ENCODE measurements around the gene MYNN. TPM values are rescaled to one million over a fixed set of nuclear protein-coding genes. Genes with fewer than 3 reads are reported as not detected.
A peak's percentile ranks its signal among the peaks of the same experiment; 100 is the strongest.
"Not testable (repeated sequence)": the region's sequence is repeated elsewhere in the genome, so short reads cannot be mapped to it uniquely, and the experiment has no call there.

The MYNN gene
- total RNA-seq (10 to 100 TPM; 11.3 to 11.6 TPM), polyA plus RNA-seq (1 to 10 TPM; 4.2 to 6.9 TPM)

DNA sequence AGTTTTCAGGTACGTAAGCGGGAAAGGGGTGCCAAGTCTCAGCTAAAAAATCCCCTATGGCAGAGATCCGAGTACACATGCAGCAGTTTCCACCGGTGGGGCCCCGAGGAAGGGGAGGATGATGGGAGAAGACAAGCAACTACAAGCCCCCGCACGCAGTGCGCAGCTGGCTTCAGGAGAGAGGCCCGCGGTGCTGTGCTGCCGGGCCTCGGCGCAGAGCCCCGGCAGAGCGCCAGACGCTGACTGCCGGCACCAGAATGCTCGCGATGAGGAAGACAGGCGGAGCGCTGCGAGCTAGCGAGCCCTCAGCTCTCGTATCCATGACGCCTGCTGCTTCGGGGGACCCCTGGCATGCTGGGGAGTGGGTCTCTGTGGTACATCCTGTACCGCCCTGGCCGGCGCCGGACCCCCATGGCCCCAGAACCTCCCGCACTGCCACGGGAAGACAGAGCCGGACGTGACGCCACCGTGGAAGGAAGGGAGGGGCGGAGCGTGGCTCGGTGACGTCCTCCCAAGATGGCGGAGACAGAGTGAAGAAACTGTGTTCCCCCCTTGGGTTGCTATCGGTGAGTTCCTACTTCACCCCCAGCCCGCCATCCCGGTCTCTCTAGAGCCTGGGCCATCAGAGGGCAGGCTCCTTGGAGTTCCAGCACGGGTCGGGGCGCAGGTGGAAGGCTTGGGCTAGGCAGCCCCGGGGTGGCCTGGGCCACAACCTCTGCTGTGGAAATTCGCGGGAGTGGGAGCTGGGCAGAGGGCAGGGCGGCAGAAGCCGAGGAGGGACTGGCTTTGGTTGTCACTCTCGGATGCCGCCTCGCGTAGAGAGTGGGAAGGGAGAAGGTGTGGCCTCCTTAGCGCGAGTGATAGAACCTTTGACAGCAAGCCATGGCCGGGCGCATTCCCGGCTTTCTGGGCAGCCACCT lies at the start of gene MYNN:
Gene MYNN (plus strand): TSS at position 500 of the 920 bp plus-strand sequence. CDS start 900 bp downstream, outside the sequence.
- Histone ChIP-seq H3K36me3 (ENCODE audit: control insufficient read depth in 4 of 4, insufficient read depth in 3 of 4, low read depth in 1 of 4, low read length in 3 of 4) (peaks cover 1 to 22% (median 11%) of the 10 kb centered on the region in 4 donors), H3K4me3 (ENCODE audit: low read depth in 1 of 3, low read length in 3 of 3) (peak within 1 kb of the TSS; percentile 68 to 99 (median 74)), H3K4me1 (ENCODE audit: control insufficient read depth in 4 of 4, insufficient read depth in 4 of 4, low read length in 3 of 4) (peaks cover 0 to 37% (median 19%) of the 10 kb centered on the region in 4 donors), H3K9ac (ENCODE audit: low read depth in 1 of 2, low read length in 2 of 2) (peak within 1 kb of the TSS; percentile 79 to 94), H3K27ac (ENCODE audit: low read depth in 1 of 2, low read length in 2 of 2) (peak within 1 kb of the TSS; percentile 99 to 100), H3K9me3 (ENCODE audit: control insufficient read depth in 4 of 4, low read length in 3 of 4) (no peaks in the 10 kb centered on the region), H3K27me3 (ENCODE audit: control insufficient read depth in 4 of 4, insufficient read depth in 4 of 4, low read length in 3 of 4) (no peaks in the 10 kb centered on the region)
- DNase-seq (ENCODE audit: low spot score), result peak; percentile 94
- peak in 1 of 2 donors; percentile 26 for TF ChIP-seq HNF4A (conservative IDR thresholded peaks at IDR 0.05)
- peak; percentile 44 for TF ChIP-seq NR2F2 (IDR thresholded peaks at IDR 0.05)
- TF ChIP-seq, protein P1, sequence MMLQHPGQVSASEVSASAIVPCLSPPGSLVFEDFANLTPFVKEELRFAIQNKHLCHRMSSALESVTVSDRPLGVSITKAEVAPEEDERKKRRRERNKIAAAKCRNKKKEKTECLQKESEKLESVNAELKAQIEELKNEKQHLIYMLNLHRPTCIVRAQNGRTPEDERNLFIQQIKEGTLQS (IDR thresholded peaks at IDR 0.05), result peak; percentile 73
- peak; percentile 81 for TF ChIP-seq REST (IDR thresholded peaks at IDR 0.05)
- TF ChIP-seq YY1 (IDR thresholded peaks at IDR 0.05), result peak; percentile 99
- TF ChIP-seq TAF1 (conservative IDR thresholded peaks at IDR 0.05), result peak; percentile 77
- TF ChIP-seq FOXA1 (IDR thresholded peaks at IDR 0.05), result no peak
- TF ChIP-seq RXRA (IDR thresholded peaks at IDR 0.05), result peak; percentile 36 to 64
- TF ChIP-seq, protein P2, sequence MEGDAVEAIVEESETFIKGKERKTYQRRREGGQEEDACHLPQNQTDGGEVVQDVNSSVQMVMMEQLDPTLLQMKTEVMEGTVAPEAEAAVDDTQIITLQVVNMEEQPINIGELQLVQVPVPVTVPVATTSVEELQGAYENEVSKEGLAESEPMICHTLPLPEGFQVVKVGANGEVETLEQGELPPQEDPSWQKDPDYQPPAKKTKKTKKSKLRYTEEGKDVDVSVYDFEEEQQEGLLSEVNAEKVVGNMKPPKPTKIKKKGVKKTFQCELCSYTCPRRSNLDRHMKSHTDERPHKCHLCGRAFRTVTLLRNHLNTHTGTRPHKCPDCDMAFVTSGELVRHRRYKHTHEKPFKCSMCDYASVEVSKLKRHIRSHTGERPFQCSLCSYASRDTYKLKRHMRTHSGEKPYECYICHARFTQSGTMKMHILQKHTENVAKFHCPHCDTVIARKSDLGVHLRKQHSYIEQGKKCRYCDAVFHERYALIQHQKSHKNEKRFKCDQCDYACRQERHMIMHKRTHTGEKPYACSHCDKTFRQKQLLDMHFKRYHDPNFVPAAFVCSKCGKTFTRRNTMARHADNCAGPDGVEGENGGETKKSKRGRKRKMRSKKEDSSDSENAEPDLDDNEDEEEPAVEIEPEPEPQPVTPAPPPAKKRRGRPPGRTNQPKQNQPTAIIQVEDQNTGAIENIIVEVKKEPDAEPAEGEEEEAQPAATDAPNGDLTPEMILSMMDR (IDR thresholded peaks at IDR 0.05; ENCODE audit: low read depth, low read length, missing input control), result peak; percentile 13
- TF ChIP-seq, protein P3, sequence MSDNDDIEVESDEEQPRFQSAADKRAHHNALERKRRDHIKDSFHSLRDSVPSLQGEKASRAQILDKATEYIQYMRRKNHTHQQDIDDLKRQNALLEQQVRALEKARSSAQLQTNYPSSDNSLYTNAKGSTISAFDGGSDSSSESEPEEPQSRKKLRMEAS (IDR thresholded peaks at IDR 0.05), result peak; percentile 35
- no peak for TF ChIP-seq RAD21 (IDR thresholded peaks at IDR 0.05)
- TF ChIP-seq JUND (IDR thresholded peaks at IDR 0.05), result peak; percentile 53 to 65
- peak; percentile 44 for TF ChIP-seq SP1 (IDR thresholded peaks at IDR 0.05)
- peak; percentile 71 to 92 for TF ChIP-seq GABPA (IDR thresholded peaks at IDR 0.05 in 1 of 2, conservative IDR thresholded peaks at IDR 0.05 in 1 of 2)
- TF ChIP-seq FOXA2 (IDR thresholded peaks at IDR 0.05), result no peak
- peak; percentile 87 for TF ChIP-seq ZBTB33 (IDR thresholded peaks at IDR 0.05)
- TF ChIP-seq HNF4G (IDR thresholded peaks at IDR 0.05), result no peak
- TF ChIP-seq EGR1 (IDR thresholded peaks at IDR 0.05; ENCODE audit: low read depth in 2 of 2), result peak; percentile 11 to 64
- WGBS, result under 1% methylated on average over 61 of the region's 61 CpGs

- H3K9me3 ChIP-seq (ENCODE audit: control insufficient read depth in 4 of 4, low read length in 3 of 4), result peaks cover 0 to 17% (median 2%) of the 10 kb centered on the region in 4 donors
- not testable (repeated sequence) for H3K27ac ChIP-seq (ENCODE audit: low read depth in 1 of 2, low read length in 2 of 2); H3K9ac ChIP-seq (ENCODE audit: low read depth in 1 of 2, low read length in 2 of 2); H3K4me1 ChIP-seq (ENCODE audit: control insufficient read depth in 4 of 4, insufficient read depth in 4 of 4, low read length in 3 of 4); H3K27me3 ChIP-seq (ENCODE audit: control insufficient read depth in 4 of 4, insufficient read depth in 4 of 4, low read length in 3 of 4); H3K4me3 ChIP-seq (ENCODE audit: low read depth in 1 of 3, low read length in 3 of 3); H3K36me3 ChIP-seq (ENCODE audit: control insufficient read depth in 4 of 4, insufficient read depth in 3 of 4, low read depth in 1 of 4, low read length in 3 of 4); DNase-seq (ENCODE audit: low spot score)
Observed at GRCh38 chr3:169731857-169732256, 41.3 kb upstream of the MYNN start.

Data from liver (tissue), 9 donors.